ENCODE measurements around the gene OR4N2. TPM values are rescaled to one million over a fixed set of nuclear protein-coding genes. Genes with fewer than 3 reads are reported as not detected.

OR4N2 gene, protein sequence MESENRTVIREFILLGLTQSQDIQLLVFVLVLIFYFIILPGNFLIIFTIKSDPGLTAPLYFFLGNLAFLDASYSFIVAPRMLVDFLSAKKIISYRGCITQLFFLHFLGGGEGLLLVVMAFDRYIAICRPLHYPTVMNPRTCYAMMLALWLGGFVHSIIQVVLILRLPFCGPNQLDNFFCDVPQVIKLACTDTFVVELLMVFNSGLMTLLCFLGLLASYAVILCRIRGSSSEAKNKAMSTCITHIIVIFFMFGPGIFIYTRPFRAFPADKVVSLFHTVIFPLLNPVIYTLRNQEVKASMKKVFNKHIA
- not detected in 2 replicates for total RNA-seq

GRCh38 chr14:19803470-19803869, at the start of gene OR4N2:
TSS of gene OR4N2 (plus strand) at chr14:19803770. CDS start at chr14:19827449, 23,679 bp downstream.

DNA sequence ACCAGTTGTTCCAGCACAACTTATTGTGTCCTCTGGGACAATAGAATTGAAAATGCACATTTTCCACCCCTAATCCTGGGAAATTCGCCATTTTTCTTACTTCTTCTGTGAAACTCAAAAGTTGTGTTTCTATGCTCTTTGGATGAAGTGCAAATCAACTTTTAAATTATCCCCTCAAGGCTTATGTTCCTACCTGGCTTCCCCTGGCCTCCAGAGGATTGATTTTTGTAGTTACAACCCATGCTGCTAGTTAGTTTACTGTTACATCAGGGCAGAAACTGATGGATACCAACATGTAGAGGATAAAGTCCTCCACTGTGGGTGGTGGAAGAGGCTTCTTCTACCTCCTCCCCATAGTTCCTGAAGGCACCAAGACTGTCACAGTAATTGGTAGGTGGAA, 30.4 kb upstream of the OR4N2 start, which contains the start of gene OR4M1:
OR4M1 (plus strand) TSS at position 301 of the 400 bp plus-strand sequence. CDS start 6,819 bp downstream, outside the sequence.

DNA sequence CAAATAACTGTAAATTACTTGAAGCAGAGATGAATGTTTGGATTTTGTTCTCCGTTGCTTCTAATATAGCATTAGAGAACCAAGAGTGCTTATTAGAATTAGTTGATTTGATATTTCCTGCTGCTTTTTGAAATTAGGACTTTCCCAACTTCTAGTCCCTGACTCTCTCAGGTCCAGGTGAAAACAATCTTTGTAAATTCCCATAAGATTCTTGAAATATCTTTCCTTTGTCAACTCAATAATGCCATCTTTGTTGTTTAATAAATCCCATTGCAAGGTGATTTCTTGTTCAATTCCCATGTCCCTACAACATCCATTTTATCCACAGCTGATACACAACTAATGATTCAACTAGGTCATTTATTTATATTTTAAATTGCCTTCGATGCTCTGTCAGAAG, 71.3 kb downstream of the OR4N2 start, which contains the start of gene OR4K2:
OR4K2 (plus strand) TSS at position 301 of the 400 bp plus-strand sequence. CDS start 1,126 bp downstream, outside the sequence.

Other genes with a start within 250 kb of the OR4N2 start
- not detected in 2 replicates for gene OR11H2, start 89.9 kb upstream of the OR4N2 start, total RNA-seq
- not detected in 2 replicates for gene OR4Q3, start 60.2 kb upstream of the OR4N2 start, total RNA-seq
- 0.12 TPM in 1 of 2 replicates, not detected in the other for gene OR4M1, start 30.3 kb upstream of the OR4N2 start, total RNA-seq
- gene OR4K2, start 71.4 kb downstream of the OR4N2 start, total RNA-seq: not detected in 2 replicates
- not detected in 2 replicates for gene OR4K5, start 116.8 kb downstream of the OR4N2 start, total RNA-seq
- 0.12 TPM in 1 of 2 replicates, not detected in the other for gene OR4K1, start 127.1 kb downstream of the OR4N2 start, total RNA-seq
- not detected in 2 replicates for gene OR4K15, start 171.8 kb downstream of the OR4N2 start, total RNA-seq
- gene OR4Q2, start 198.4 kb downstream of the OR4N2 start, total RNA-seq: not detected in 2 replicates
- gene OR4K14, start 215.5 kb downstream of the OR4N2 start, total RNA-seq: not detected in 2 replicates
- gene OR4K13, start 232.3 kb downstream of the OR4N2 start, total RNA-seq: not detected in 2 replicates

Data from uterine smooth muscle cell (primary cell).